Fibroblast of the aortic adventitia (primary cell): ENCODE results near the gene MGMT. TPM values are rescaled to one million over a fixed set of nuclear protein-coding genes. Genes with fewer than 3 reads are reported as not detected.
"Not testable (repeated sequence)": the region's sequence is repeated elsewhere in the genome, so short reads cannot be mapped to it uniquely, and the experiment has no call there.

Source experiments
- DNase-seq: peaks from one replicate; pipeline ENCODE4 v3.0.0-alpha.2; 2010; ENCODE audit warnings: low read depth
- H3K4me3 ChIP-seq: 2 replicates; pipeline ENCODE4 v1.5.1; 2011; ENCODE audit warnings: low read depth, mild to moderate bottlenecking, control low read depth, low read length, moderate library complexity
- CTCF ChIP-seq: IDR thresholded peaks from 2 replicates; pipeline ENCODE4 v1.5.1; 2011; ENCODE audit warnings: mild to moderate bottlenecking, low read length, control low read depth, inconsistent platforms; ENCODE audit not compliant: insufficient read depth
- total RNA-seq: library from RNA; depleted of rRNA; stranded (reverse); fragments of >200 nt; gene quantifications from 2 replicates; pipeline ENCODE4 v1.2.3, GENCODE V29; 2012; ENCODE audit warnings: low replicate concordance

The MGMT gene
- total RNA-seq, 1 donor: 21.8 TPM

DNA sequence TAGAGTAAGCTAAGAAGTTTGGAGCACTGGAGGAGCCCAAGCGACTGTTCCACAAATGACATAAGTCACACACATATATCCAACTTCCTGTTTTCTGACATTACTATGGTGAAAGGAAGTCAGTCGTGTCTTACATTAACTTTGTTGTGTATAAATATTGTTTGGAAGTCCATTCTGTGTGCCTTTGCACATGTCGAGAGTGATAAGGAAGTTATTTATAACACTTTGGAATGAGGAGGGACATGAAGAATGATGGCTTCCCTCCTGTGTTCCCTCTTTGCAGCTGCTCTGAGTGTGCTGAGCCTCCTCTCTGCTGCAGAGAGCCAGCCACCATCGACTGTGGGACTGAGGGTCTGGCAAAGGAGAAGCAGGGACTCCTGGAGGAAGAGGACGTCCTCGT lies 40.4 kb upstream of the MGMT start:
- TF ChIP-seq CTCF: no peak
- DNase-seq: no peak
- no peak overlapping the region for H3K4me3 ChIP-seq

DNA sequence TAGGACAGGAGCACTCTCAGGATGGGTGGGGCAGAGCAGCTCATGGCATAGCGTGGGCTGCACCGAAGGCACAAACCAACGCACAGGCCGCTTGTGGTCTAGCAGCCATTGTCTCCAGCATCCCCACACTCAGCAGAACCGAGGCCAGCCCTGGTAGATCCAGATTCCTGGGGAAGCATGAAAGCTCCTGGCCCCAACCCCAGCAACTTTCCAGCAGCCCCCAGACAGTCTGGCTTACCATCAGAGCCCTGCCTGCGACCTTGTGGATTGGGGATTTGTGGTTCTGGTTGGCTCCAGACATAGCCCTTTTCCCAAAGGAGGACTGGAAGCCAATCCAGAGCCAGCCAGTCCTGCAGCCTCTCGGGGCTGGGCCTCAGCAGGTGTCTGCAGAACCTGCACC lies 33.8 kb upstream of the MGMT start:
- TF ChIP-seq CTCF: no peak
- H3K4me3 ChIP-seq: no peak overlapping the region
- DNase-seq: no peak

DNA sequence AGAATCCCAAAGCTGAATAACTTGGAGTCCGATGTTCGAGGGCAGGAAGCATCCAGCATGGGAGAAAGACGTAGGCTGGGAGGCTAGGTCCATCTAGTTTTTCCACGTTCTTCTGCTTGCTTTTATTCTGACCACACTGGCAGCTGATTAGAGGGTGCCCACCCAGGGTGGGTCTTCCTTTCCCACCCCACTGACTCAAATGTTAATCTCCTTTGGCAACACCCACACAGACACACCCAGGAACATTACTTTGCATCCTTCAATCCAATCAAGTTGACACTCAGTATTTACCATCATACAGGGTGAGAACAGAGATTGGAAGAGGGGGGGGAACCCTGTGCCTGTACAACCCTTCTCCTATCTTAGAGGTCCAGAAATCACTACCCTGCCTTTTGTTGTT lies 31.3 kb upstream of the MGMT start:
- not testable (repeated sequence) for DNase-seq, H3K4me3 ChIP-seq

GRCh38 chr10:129438024-129438423 lies 29.0 kb upstream of the MGMT start:
- DNase-seq: no peak
- no peak overlapping the region for H3K4me3 ChIP-seq
- no peak for TF ChIP-seq CTCF

DNA sequence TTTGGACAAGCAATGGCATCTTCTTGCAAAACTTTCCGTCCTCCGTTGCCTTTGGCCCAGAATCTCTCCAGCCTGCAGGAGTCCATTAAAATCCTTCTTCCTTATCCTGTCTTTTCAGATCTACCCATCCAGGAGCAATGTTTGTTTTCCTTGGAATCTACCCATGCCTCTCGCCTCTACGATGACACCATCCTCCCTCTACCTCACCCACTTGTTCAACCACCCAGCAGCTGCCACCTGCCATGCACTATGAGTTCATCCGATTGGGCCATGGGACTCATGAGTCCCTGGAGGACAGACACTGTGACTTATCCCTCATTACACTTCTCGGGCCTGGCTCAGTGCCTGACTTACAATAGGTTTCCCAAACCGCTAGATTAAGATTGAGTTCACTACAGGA lies 26.8 kb upstream of the MGMT start:
- no peak for DNase-seq
- TF ChIP-seq CTCF: no peak

DNA sequence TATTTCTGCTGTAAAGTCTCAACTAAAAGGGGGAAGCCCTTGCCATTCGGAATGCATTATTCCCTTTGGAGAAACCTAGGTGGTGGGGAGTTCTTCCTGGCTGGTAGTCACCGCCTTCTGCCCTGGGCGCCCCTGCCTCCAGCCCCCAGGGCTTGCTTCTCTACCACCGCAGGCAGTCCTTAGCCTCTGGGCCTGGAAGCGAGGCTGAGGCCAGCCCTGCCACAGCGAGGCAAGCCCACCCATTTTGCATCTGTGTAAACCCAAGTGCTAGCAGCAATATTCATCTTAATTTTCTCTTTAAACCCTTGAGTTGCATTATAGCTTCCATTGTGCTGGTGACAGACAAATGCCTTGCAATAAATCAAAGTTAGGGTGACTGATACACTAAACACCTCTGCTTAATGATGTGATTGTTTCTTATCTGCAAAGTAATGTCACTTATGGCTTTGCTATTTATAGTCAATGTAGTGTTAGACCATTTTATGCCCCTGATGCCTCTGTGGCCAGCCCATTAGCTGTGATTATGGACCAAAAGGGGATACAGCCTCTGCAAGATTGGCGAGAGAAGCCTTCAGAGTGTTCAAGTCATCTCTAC lies 26.2 kb upstream of the MGMT start:
- H3K4me3 ChIP-seq: no peak overlapping the region
- TF ChIP-seq CTCF: no peak
- DNase-seq: no peak

More for the DNA sequence above, 26.8 kb upstream of the MGMT start:
- no peak overlapping the region for H3K4me3 ChIP-seq

DNA sequence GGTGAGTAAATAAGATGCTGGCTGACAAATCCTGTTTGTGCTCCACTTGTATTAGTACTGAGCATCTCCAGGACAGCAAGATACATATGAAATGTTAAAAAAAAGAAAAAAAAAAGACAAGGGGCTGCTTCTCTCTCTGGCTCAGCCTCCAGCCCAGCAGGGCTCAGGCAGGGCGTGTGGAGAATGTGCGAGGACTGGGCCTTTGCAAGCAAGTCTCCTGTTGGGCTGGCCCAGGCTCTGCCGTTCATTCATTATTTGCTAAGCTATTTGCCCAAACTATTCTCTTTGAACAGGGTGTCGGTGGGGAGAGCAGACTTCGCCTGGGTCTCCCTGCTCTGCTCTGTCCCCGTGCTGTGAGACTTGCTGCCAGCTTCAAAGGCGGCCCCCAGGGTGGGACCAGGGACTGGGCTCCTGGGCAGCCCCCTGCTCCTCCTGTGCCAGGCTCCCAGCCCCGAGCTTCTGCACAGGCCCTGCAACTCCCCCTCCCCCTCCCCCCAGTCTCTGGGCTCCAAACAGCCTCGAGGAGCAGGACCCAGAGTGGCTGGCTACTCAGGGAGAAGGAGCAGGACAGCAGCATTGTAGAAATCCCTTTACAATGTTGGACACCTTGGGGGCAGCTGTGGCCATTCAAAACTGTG lies 25.6 kb upstream of the MGMT start:
- DNase-seq: no peak
- H3K4me3 ChIP-seq: no peak overlapping the region
- TF ChIP-seq CTCF: no peak
